Measurements from ENCODE around the gene L1TD1. TPM values are rescaled to one million over a fixed set of nuclear protein-coding genes. Genes with fewer than 3 reads are reported as not detected.
"Not testable (repeated sequence)": the region's sequence is repeated elsewhere in the genome, so short reads cannot be mapped to it uniquely, and the experiment has no call there.

The L1TD1 gene
- polyA plus RNA-seq, 4 donors, result 3.1 to 7.2 (median 3.5) TPM

- DNase-seq (ENCODE audit: low read depth in 4 of 4, low spot score in 2 of 4), result no peak
Observed at GRCh38 chr1:62232871-62233278, 38.2 kb downstream of the L1TD1 start.

DNA sequence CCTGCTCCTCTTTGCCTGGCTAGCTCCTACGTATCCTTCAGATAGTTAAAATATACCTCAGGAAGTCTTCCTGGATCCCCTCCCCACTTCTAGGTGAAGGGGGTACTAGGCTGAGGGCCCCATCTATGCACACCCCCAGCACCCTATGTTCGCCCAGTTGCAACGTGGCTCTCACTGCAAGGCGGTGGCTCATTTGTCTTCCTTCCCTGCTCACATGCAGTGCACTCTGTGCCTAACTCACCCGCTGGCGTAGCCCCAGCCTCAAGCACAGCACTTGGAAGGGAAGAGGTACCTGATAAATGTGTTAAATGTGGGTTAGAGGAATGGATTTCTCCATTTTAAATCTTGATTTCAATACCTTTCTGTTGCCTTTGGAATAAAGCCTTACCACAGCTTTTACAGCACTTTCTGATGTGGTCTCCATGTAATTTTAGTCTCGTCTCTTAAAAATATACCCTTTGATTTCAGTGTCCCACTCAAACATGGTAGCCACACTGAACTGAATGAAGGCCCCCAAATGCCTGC is 39.3 kb downstream of the L1TD1 start:
- no peak for DNase-seq (ENCODE audit: low read depth in 4 of 4, low spot score in 2 of 4)

DNA sequence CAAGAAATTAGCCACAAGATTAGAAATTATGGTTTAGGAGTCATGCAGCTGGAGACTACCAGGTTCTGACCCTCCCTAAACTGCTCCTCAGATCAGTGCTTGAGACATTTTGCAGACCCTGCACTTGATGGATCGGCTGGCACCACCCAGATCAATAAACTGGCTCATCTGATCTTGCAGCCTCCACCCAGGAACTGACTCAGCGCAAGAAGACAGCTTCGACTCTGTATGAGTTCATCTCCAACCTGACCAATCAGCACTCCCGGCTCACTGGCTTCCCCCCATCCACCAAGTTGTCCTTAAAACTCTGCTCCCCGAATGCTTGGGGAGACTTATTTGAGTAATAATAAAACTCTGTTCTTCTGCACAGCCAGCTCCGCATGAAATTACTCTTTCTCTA is 40.0 kb downstream of the L1TD1 start:
- DNase-seq (ENCODE audit: low read depth in 4 of 4, low spot score in 2 of 4), result no peak

DNA sequence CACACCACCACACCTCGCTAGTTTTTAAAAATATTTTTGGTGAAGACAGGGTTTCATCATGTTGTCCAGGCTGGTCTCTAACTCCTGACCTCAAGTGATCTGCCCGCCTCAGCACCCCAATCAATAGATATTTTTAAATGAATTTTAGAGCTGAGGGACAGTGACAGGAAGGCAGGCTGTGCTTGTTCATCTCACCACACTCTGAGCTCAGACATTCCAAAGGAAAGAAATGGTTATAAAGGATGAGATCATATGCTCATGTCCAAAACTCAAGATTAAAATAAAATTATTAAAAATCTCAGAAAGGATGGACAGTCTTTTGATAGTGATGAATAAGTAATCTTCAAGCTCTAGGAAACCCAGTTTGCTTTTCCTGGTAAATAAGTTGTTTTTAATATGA is 40.9 kb downstream of the L1TD1 start:
- DNase-seq (ENCODE audit: low read depth in 4 of 4, low spot score in 2 of 4), result no peak

DNA sequence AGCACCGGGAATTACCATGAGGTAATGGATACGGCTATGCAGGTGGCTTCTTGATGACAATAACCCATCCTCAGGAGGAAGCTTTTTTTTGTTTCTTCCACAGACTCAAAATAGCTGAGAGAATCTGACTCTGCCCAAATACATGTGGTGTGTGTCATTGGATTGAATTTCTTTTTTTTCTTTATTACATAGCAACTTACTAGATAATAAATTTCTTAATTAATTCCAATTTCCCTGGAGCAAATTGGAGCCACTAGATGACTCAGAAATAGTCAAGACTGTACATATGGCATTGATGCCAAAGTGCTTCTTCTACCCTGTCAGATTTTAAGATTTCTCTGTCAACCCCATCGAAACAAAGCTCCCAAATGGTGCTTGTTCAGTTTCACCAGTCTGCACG is 42.7 kb downstream of the L1TD1 start:
- DNase-seq (ENCODE audit: low read depth in 4 of 4, low spot score in 2 of 4), result no peak

- no peak for DNase-seq (ENCODE audit: low read depth in 4 of 4, low spot score in 2 of 4)
Observed at GRCh38 chr1:62237950-62238374, 43.3 kb downstream of the L1TD1 start.

GRCh38 chr1:62238507-62238906 is 43.9 kb downstream of the L1TD1 start:
- no peak for DNase-seq (ENCODE audit: low read depth in 4 of 4, low spot score in 2 of 4)

DNA sequence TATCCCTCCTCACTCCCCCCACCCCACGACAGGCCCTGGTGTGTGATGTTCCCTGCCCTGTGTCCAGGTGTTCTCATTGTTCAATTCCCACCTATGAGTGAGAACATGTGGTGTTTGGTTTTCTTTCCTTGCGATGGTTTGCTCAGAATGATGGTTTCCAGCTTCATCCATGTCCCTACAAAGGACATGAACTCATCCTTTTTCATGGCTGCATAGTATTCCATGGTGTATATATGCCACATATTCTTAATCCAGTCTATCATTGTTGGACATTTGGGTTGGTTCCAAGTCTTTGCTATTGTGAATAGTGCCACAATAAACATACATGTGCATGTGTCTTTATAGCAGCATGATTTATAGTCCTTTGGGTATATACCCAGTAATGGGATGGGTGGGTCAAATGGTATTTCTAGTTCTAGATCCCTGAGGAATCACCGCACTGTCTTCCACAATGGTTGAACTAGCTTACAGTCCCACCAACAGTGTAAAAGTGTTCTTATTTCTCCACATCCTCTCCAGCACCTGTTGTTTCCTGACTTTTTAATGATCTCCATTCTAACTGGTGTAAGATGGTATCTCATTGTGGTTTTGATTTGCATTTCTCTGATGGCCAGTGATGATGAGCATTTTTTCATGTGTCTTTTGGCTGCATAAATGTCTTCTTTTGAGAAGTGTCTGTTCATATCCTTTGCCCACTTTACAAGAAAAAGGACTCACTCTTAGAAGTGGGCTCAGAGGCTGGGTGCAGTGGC is 45.2 kb downstream of the L1TD1 start:
- DNase-seq (ENCODE audit: low read depth in 4 of 4, low spot score in 2 of 4), result not testable (repeated sequence)

DNA sequence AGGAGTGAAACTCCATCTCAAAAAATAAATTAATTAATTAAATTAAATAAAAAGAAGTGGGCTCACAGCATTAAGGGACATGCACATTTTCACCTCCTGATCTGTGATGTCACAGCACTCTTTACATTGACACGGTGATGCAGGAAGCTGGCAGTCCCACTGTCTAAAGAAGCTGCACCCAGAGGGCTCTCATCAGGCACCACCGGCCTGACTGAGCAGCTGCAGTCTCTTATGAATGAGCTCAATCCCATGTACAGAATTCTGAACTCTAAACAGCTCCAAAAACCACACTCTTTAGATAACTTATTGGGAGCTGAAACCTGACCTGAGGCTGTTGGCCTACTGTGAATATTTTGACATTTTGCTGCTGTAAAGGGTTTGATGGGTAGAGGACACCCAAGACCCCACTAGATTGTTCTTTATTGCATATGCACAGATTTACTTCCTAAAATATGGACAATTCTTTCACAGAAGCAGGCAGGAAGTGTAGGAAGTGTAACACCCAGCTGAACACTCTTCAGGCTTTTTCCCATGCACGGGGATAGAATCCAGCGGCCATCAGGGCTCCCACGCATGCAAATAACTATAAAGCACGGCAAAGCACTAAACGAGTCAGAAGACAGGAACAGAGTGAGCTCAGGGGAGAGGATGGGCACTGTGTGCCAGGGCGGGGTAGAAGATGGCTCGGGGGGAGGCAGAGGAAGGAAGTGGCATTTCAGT is 46.2 kb downstream of the L1TD1 start:
- DNase-seq (ENCODE audit: low read depth in 4 of 4, low spot score in 2 of 4), result no peak

DNA sequence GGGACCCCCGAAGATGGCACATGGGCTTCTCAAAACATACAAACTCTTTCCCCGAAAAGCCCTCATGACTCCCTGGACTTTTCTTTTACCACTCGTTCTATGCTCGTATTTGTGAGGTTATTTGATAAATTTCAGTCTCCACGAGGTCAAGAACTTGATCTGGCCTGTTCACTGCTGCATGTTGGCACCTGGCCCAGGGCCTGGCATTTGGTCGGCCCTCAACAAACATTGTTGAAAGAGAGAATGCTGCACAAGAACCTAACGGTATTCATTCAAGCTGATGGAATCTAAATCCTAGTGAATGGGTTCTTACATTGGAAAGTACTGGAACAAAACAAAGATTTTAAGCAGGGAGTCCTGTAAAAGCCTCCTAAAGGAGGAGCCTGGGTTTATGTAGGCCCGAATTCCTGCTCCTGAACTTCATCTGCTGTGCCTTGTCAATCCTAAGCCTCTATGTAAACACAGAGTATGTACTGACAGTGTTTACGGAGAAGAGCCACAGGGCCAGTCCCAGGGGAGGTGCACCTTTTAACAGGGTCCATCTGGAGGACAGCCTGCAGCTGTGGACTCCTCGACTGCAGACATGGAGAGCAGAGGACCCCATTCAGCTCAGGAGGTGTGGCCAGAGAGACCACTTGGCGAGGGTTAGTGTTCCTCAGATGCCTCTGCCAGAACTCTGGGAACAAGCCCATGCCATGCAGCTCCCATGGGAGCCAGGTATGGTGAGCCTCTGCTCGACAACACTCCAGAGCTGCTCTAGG is 46.9 kb downstream of the L1TD1 start:
- no peak for DNase-seq (ENCODE audit: low read depth in 4 of 4, low spot score in 2 of 4)

- DNase-seq (ENCODE audit: low read depth in 4 of 4, low spot score in 2 of 4), result not testable (repeated sequence)
Observed at GRCh38 chr1:62244380-62244779, 49.7 kb downstream of the L1TD1 start.

DNA sequence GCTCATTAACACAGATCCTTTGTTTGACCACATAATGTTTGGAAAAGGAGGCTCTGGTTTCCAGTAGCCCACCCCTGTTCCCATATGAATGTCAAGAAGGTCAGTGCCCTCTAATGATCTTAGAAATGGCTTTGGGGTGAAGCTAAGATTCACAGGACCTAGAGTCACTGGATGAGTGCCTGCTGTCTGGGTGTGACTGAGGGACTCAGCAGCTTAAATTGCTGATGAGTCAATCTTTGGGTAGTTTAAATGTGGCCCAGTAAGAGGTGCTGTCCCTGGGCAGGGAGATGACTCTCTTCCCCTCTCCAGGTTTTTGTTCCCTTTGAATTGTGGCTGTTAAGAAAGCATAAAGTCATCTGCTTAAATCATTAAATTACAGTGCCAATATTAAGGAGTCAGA is 50.6 kb downstream of the L1TD1 start:
- DNase-seq (ENCODE audit: low read depth in 4 of 4, low spot score in 2 of 4), result no peak

DNA sequence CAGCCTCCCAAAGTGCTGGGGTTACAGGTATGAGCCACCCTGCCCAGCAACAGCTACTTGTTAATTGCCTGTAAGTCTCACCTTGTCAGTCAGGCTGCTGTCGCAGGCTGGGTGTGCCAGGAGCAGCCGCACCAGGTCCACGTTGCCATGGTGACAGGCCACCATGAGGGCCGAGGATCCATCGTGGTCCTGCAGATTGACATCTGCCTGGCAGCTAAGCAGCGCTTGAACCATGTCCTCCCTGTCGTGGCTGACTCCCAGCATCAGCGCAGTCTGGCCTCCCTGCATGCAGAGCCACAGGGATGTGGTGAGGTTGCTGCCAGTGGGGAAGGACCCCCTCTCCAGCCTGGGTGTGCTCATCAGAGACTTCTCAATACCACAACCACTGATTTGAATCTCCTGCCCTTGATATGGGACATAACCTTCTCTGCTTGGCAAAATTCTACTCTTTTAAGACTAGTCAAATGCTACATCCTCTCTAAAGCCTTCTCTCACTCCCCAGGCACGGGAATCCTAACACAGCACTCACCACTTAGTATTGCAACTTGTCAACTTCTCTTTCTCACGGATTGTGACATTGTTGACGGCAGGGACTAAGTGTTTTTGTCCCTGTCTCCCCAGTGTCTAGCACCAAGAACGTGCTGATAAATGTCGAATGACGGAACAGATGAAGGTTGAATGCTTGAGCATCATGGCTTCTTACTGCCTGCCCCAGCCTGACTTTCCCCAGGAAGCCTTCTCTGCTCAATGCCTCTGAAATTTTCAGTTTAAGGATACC is 52.9 kb downstream of the L1TD1 start:
- no peak for DNase-seq (ENCODE audit: low read depth in 4 of 4, low spot score in 2 of 4)

DNA sequence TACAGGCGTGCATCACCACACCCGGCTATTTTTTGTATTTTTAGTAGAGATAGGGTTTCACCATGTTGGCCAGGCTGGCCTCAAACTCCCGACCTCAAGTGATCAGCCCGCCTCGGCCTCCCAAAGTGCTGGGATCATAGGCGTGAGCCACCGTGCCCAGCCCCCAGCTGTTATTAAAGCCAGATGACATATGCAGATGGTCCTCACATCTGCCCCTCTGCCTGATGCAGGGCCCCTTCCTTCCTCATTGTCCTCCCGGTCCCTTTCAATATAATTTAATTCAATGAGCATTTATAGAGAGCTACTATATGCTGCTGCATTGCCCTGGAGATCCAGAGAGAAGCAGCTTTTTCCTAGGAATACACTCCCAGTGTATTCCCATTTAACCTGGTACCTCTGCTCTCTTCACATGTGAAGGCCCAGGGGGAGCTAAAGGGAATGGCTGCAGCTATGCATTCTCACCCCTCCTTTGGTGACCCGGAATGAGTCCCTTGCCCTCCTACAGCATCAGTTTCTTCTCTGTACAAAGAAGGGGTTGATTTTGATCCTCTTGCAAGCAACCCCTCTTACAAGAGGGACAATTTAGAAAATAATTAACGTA is 55.6 kb downstream of the L1TD1 start:
- DNase-seq (ENCODE audit: low read depth in 4 of 4, low spot score in 2 of 4), result no peak

DNA sequence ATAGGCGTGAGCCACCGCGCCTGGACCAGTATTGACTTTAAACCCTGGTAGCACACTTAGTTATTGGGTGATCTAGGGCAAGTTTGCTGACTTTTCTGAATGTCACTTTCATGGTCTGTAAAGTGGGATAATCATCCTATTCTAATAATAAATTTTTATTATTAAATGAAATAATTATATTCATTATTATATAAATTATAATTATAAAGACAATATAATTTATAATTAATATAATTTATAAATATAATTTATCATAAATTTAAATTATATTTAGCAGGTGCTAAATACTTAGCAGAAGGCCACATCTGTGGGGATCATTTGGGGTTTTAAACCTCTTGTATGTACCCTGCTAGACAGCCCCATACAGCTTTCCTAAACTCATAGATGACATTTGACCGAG is 64.9 kb downstream of the L1TD1 start:
- no peak for DNase-seq (ENCODE audit: low read depth in 4 of 4, low spot score in 2 of 4)

GRCh38 chr1:62260688-62261087 is 66.0 kb downstream of the L1TD1 start:
- no peak for DNase-seq (ENCODE audit: low read depth in 4 of 4, low spot score in 2 of 4)
